ENCODE results near the gene ANKRD12. TPM values are rescaled to one million over a fixed set of nuclear protein-coding genes. Genes with fewer than 3 reads are reported as not detected.

The ANKRD12 gene
- total RNA-seq, 1 donor from 2014 or later: 125 TPM

GRCh38 chr18:9210966-9211365 lies 74.4 kb downstream of the ANKRD12 start:
- POLR2A ChIA-PET: no interaction called here
- ATAC-seq (ENCODE audit: low read depth) (no peak), DNase-seq (no peak)
- intact Hi-C loops (cut with micrococcal nuclease): loop anchor here (5.0 kb wide), 2 partner anchors 139 to 306 kb away; no protein-coding TSS in a partner anchor
- CTCF ChIA-PET: no interaction called here
- no peak overlapping the region for H3K4me3 Mint-ChIP-seq
- no peak overlapping the region for H3K27ac Mint-ChIP-seq
- no peaks in the 10 kb centered on the region for H3K9me3 Mint-ChIP-seq
- peaks cover 7% of the 10 kb centered on the region for H3K4me1 Mint-ChIP-seq
- peaks cover 66% of the 10 kb centered on the region for H3K36me3 Mint-ChIP-seq (ENCODE audit: low read depth)
- no peak for TF ChIP-seq CTCF (IDR thresholded peaks at IDR 0.05)
- no peaks in the 10 kb centered on the region for H3K27me3 Mint-ChIP-seq

DNA sequence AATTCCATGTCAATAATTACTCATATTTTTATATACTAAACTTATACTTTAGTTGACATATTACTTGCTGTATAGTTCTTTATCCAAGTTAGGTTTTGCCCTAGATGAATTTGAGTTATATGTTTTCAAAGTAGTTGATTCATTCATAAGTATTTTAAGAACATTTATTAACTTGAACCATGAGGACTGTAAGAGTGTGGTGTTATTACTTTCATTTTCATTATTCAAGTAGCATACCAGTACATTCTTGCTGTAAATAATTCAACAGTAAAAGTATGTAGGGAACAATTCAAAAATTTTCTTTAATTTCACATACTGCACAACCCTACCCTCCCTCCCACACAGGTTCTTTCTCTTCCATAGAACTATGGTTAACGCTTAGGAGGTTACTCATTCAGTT lies 75.4 kb downstream of the ANKRD12 start:
- Mint-ChIP-seq H3K4me3 (no peak overlapping the region), H3K27me3 (no peaks in the 10 kb centered on the region), H3K36me3 (ENCODE audit: low read depth) (peaks cover 74% of the 10 kb centered on the region), H3K27ac (no peak overlapping the region), H3K9me3 (no peaks in the 10 kb centered on the region), H3K4me1 (peaks cover 7% of the 10 kb centered on the region)
- ATAC-seq (ENCODE audit: low read depth) (no peak), DNase-seq (no peak)
- ChIA-PET POLR2A (no interaction called here), CTCF (no interaction called here)
- no peak for TF ChIP-seq CTCF (IDR thresholded peaks at IDR 0.05)
- intact Hi-C loops (cut with micrococcal nuclease): loop anchor here (5.0 kb wide), 2 partner anchors 140 to 305 kb away; no protein-coding TSS in a partner anchor

- H3K4me1 Mint-ChIP-seq: peaks cover 9% of the 10 kb centered on the region
- no peak overlapping the region for H3K27ac Mint-ChIP-seq
- no peak overlapping the region for H3K4me3 Mint-ChIP-seq
- DNase-seq: no peak
- intact Hi-C loops (cut with micrococcal nuclease): no loop called here
- no peaks in the 10 kb centered on the region for H3K27me3 Mint-ChIP-seq
- POLR2A ChIA-PET: no interaction called here
- CTCF ChIA-PET: interaction anchor here (0.6 kb wide), 1 partner anchor 643 kb away, joined by 3 read pairs; no protein-coding TSS in a partner anchor
- no peaks in the 10 kb centered on the region for H3K9me3 Mint-ChIP-seq
- no peak for TF ChIP-seq CTCF (IDR thresholded peaks at IDR 0.05)
- no peak for ATAC-seq (ENCODE audit: low read depth)
- peaks cover 79% of the 10 kb centered on the region for H3K36me3 Mint-ChIP-seq (ENCODE audit: low read depth)
These were observed 78.8 kb downstream of the ANKRD12 start for GRCh38 chr18:9215221-9215933.

GRCh38 chr18:9216459-9216858 lies 79.9 kb downstream of the ANKRD12 start:
- Mint-ChIP-seq H3K27ac (no peak overlapping the region), H3K9me3 (no peaks in the 10 kb centered on the region), H3K36me3 (ENCODE audit: low read depth) (peaks cover 84% of the 10 kb centered on the region), H3K4me1 (peaks cover 4% of the 10 kb centered on the region), H3K4me3 (no peak overlapping the region), H3K27me3 (no peaks in the 10 kb centered on the region)
- DNase-seq (no peak), ATAC-seq (ENCODE audit: low read depth) (no peak)
- POLR2A ChIA-PET: interaction anchor here (0.7 kb wide), 1 partner anchor 99 kb away, joined by 3 read pairs; no protein-coding TSS in a partner anchor
- intact Hi-C loops (cut with micrococcal nuclease): no loop called here
- CTCF ChIA-PET: no interaction called here
- TF ChIP-seq CTCF (IDR thresholded peaks at IDR 0.05): no peak

DNA sequence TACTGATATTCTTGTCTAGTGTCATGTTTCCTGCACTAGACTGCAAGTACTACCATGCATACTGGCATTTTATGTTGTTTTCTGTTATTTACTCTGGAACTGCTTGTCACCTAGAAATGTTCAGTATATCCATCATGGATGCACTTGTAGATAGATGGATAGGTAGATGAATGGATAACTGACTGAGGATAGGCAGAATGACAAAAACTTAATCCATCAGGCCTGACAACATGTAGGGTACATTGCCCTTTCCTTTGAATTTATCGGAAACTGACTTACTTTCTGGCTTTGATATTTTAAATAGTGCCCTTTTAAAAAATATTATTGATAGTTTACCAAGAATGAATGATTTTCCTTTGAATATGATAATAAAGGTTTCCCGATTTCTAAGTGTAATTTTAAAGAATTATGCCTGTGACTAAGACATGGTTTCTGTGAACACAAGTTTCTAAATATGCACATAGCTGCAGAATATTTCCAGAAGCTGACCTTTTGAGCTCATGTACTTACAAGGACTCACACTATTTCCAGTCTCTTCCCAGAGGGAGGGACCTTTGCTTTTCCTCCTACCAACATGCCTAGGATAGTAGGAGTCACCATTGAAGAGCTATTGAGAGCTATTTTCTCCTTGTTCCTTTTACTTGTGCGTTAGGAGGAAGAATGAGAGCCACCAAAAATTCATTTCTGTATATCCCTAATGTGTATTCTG lies 81.3 kb downstream of the ANKRD12 start:
- DNase-seq: no peak
- Mint-ChIP-seq H3K36me3 (ENCODE audit: low read depth) (peaks cover 83% of the 10 kb centered on the region), H3K27me3 (no peaks in the 10 kb centered on the region), H3K9me3 (no peaks in the 10 kb centered on the region), H3K4me1 (peaks cover 2% of the 10 kb centered on the region), H3K4me3 (no peak overlapping the region), H3K27ac (no peak overlapping the region)
- intact Hi-C loops (cut with micrococcal nuclease): no loop called here
- ChIA-PET POLR2A (interaction anchor here (0.6 kb wide), 1 partner anchor 171 kb away, joined by 3 read pairs; no protein-coding TSS in a partner anchor), CTCF (no interaction called here)
- no peak for ATAC-seq (ENCODE audit: low read depth)
- TF ChIP-seq CTCF (IDR thresholded peaks at IDR 0.05): no peak

Data from activated B cell treated with CpG ODN at 0.5 μM for 24 hours (primary cell).